GM12878 (cell line): Measurements from ENCODE around the gene RBM44. TPM values are rescaled to one million over a fixed set of nuclear protein-coding genes. Genes with fewer than 3 reads are reported as not detected.

Experiments used
- ATAC-seq: fragments of 200-7000 bp; cut with Tn5 transposase; 3 replicates; pipeline ENCODE4 v1.9.1; 2020; ENCODE audit warnings: mild to moderate bottlenecking, moderate library complexity
- Bru-seq: library from RNA; stranded (reverse); fragments of 400-500 nt; gene quantifications from one replicate; lab custom pipeline; 2021; lab: Mats Ljungman, UMichigan
- BruChase-seq, 2 experiments: library from RNA; stranded (reverse); fragments of 400-500 nt; gene quantifications; one replicate each; lab custom pipeline; 2021; lab: Mats Ljungman, UMichigan
- BruUV-seq: library from RNA; stranded (reverse); fragments of 400-500 nt; replicated peaks from 2 replicates; lab custom pipeline; 2021; lab: Mats Ljungman, UMichigan
- CTCF ChIA-PET: fragments of 300-600 bp; sonication (Branson Sonifier 250); formaldehyde crosslinking; extraction: SDS; loops from one replicate; lab custom pipeline; 2021; ENCODE audit warnings: inconsistent platforms; lab: Yijun Ruan, JAX
- POLR2A ChIA-PET: fragments of 350-600 bp; formaldehyde crosslinking; extraction: SDS; loops from one replicate; lab custom pipeline; 2021; ENCODE audit warnings: inconsistent platforms; lab: Charles Lee
- RAD21 ChIA-PET: fragments of 300-600 bp; sonication (Branson Sonifier 250); formaldehyde crosslinking; loops from one replicate; lab custom pipeline; 2023; ENCODE audit warnings: antibody characterized with exemption; ENCODE audit not compliant: unreplicated experiment; lab: Charles Lee
- SMC1A ChIA-PET: fragments of 300-600 bp; sonication (Branson Sonifier 250); formaldehyde crosslinking; loops from one replicate; lab custom pipeline; 2023; ENCODE audit not compliant: unreplicated experiment, uncharacterized antibody; lab: Charles Lee
- DNase-seq: peaks from one replicate; pipeline ENCODE4 v3.0.0-alpha.2; 2011; ENCODE audit warnings: low read depth, low spot score
- FAIRE-seq: peaks from 3 replicates; lab custom pipeline; 2011; peaks lifted over from hg19 to GRCh38; lab: Jason Lieb, UNC
- H2AFZ ChIP-seq: 2 replicates; pipeline ENCODE4 v1.6.0; 2011; ENCODE audit warnings: low read depth, low read length, control low read depth; ENCODE audit not compliant: control insufficient read depth
- H3K27ac ChIP-seq: 2 replicates; pipeline ENCODE4 v1.5.1; 2011; ENCODE audit warnings: control low read depth; ENCODE audit not compliant: control insufficient read depth, insufficient read depth
- H3K27me3 ChIP-seq, 2 experiments: replicated peaks in 1 of 2; 2 replicates each; pipeline versions ENCODE4 v1.6.0 to v1.6.1; 2011; ENCODE audit warnings: low read length in 1 of 2; ENCODE audit not compliant: control insufficient read depth in 2 of 2, insufficient read depth in 2 of 2
- H3K36me3 ChIP-seq, 2 experiments: 2 replicates each; pipeline ENCODE4 v1.5.1; 2011; ENCODE audit warnings: low read length in 1 of 2; ENCODE audit not compliant: control insufficient read depth in 2 of 2, insufficient read depth in 2 of 2
- H3K4me1 ChIP-seq: 2 replicates; pipeline ENCODE4 v1.6.1; 2011; ENCODE audit warnings: mild to moderate bottlenecking, low read length, moderate library complexity, mixed read lengths; ENCODE audit not compliant: control insufficient read depth, insufficient read depth
- H3K4me2 ChIP-seq: 2 replicates; pipeline ENCODE4 v1.6.0; 2011; ENCODE audit warnings: control low read depth; ENCODE audit not compliant: control insufficient read depth, insufficient read depth
- H3K4me3 ChIP-seq: fragments of 200-600 bp; sonication (generic); 2 replicates; pipeline ENCODE4 v1.5.1; 2016
- H3K79me2 ChIP-seq: 2 replicates; pipeline ENCODE4 v1.6.0; 2011; ENCODE audit warnings: low read length; ENCODE audit not compliant: control insufficient read depth, insufficient read depth
- H3K9ac ChIP-seq: 2 replicates; pipeline ENCODE4 v1.8.0; 2011; ENCODE audit warnings: low read length, control low read depth, mixed read lengths; ENCODE audit not compliant: control insufficient read depth, insufficient read depth
- H3K9me3 ChIP-seq: replicated peaks from 3 replicates; pipeline ENCODE4 v1.5.1; 2011; ENCODE audit warnings: mild to moderate bottlenecking, low read length; ENCODE audit not compliant: control insufficient read depth, insufficient read depth
- H4K20me1 ChIP-seq: 2 replicates; pipeline ENCODE4 v1.6.0; 2011; ENCODE audit not compliant: control insufficient read depth, insufficient read depth
- BMI1 ChIP-seq: fragments of 450-650 bp; IDR thresholded peaks from 2 replicates; pipeline ENCODE4 v1.6.1; 2016; ENCODE audit warnings: mild to moderate bottlenecking, moderate library complexity, borderline replicate concordance
- CEBPB ChIP-seq, 2 experiments: fragments of 150-350 bp in 1 of 2; IDR thresholded peaks; 2 replicates each; pipeline ENCODE4 v1.6.1; 2012 to 2014; ENCODE audit warnings: low read depth in 2 of 2, low read length in 2 of 2, borderline replicate concordance in 1 of 2, inconsistent platforms in 1 of 2
- MEF2B ChIP-seq: fragments of 450-650 bp; IDR thresholded peaks from 2 replicates; pipeline ENCODE4 v1.6.1; 2018; ENCODE audit warnings: mild to moderate bottlenecking, moderate library complexity; ENCODE audit not compliant: partially characterized antibody, poor library complexity, severe bottlenecking
- RB1 ChIP-seq: fragments of 450-650 bp; formaldehyde crosslinking; IDR thresholded peaks from 2 replicates; pipeline ENCODE4 v1.6.1; 2017; ENCODE audit warnings: mild to moderate bottlenecking, borderline replicate concordance
- TARDBP ChIP-seq: IDR thresholded peaks from 2 replicates; pipeline ENCODE4 v1.6.1; 2016; ENCODE audit warnings: borderline replicate concordance
- ZNF24 ChIP-seq: fragments of 450-650 bp; IDR thresholded peaks from 2 replicates; pipeline ENCODE4 v1.6.1; 2017; ENCODE audit warnings: antibody characterized with exemption, mild to moderate bottlenecking
- WGBS: methylation state at CpG from one replicate; pipeline ENCODE4 v1.1.6; 2016; ENCODE audit warnings: low lambda C conversion rate; ENCODE audit not compliant: insufficient replicate concordance, insufficient coverage; ENCODE audit errors: missing lambda C conversion rate; 5-methylcytosine and 5-hydroxymethylcytosine counted together
- in situ Hi-C: fragments of 300-500 bp; cut with MboI; formaldehyde crosslinking; loops from 9 replicates; pipeline ENCODE4 v1.14.3; 2018; ENCODE audit warnings: mixed read lengths
- intact Hi-C: fragments of 100-400 bp; cut with micrococcal nuclease; formaldehyde crosslinking; loops from one replicate; pipeline ENCODE4 v1.14.2; 2022; ENCODE audit not compliant: unreplicated experiment
- long read RNA-seq, 2 experiments: library from polyadenylated mRNA; unstranded; transcript quantifications; one replicate each; pipeline ENCODE4 v2.0.0, GENCODE V29; 2019 to 2020
- polyA minus RNA-seq, 3 experiments: library from RNA; depleted of rRNA, polyadenylated mRNA; stranded (reverse); fragments of >200 nt; gene quantifications; 2 replicates each; pipeline ENCODE4 v1.2.3, GENCODE V29; 2011
- polyA plus RNA-seq, 11 experiments: library from polyadenylated mRNA; depleted of rRNA in 4 of 11; unstranded in 6 of 11; stranded (reverse) in 5 of 11; fragments of >200 nt; fragmentation: Nextera tagmentation in 4 of 11; fragmentation: Illumina TruSeq in 1 of 11; extraction: Ambion mirVana in 4 of 11; extraction: Trizol in 1 of 11; gene quantifications; 1 replicate in 1 of 11; 2 replicates in 10 of 11; pipeline versions ENCODE4 v1.2.1 to v1.2.3, GENCODE V29; 2011 to 2016; ENCODE audit warnings: inconsistent platforms in 2 of 11, missing spikeins in 2 of 11, low read depth in 1 of 11
- total RNA-seq, 4 experiments: library from RNA; depleted of rRNA in 3 of 4; stranded (reverse); fragments of >200 nt in 3 of 4; fragmentation: Illumina TruSeq in 1 of 4; extraction: Trizol in 1 of 4; gene quantifications; 2 replicates each; pipeline versions ENCODE4 v1.2.1 to v1.2.3, GENCODE V29; 2013 to 2021

Gene RBM44, protein sequence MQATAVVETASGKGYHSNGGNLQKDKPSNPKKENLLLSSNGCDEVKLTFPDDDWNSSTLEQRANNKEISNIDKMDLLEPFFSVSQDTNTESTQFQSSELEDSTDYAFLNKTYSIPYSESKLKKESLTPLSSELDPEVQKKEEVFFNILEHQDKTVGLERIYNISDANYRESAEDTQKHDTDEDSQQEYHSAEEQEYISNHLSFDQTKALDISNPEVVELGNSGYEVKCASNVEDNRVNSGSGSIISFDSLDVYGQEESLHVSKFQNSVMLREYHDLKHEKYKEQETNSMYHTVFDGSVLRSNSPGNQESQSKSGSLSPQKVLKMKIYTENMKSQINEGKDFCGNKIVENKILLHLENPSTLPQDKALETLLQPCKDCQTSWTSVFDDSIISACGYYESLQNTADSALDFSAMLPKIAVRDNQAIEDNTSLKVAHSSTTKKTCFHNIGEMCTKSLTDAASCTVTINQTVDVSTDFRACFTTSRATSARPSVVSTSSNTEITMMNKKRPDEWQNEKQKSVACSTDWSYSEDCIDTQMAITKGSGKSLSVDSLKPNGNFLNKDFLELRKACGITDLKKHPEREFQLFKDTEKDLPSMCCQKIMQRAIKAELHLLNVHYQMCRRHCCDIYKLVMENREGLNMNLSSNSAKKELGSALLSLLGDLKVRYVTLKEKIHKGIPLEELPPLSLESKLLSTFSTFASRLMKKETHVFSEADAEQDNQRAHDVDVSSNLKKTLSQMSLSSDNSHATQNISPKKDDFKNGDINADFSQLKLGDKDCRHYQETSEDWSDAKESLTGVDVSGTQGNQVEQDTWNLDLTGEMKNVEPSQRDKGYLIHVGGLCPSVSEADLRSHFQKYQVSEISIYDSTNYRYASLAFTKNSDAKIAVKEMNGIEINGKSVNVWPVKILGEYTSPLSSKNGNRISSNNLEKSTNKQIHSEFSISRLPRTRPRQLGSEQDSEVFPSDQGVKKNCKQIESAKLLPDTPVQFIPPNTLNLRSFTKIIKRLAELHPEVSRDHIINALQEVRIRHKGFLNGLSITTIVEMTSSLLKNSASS
- total RNA-seq (2013; cell fraction: nucleolus; rRNA removed): 8.0 and 9.1 TPM in 2 replicates
- 0.62 and 0.98 TPM in 2 replicates for total RNA-seq (2014; rRNA removed)
- total RNA-seq (2014; rRNA removed; fragmentation: Illumina TruSeq; extraction: Trizol): 1.1 and 1.5 TPM in 2 replicates
- 0.56 and 0.98 TPM in 2 replicates for total RNA-seq (2021)
- 6.7 TPM for polyA plus RNA-seq (2011; ENCODE audit: low read depth)
- 1.1 and 2.1 TPM in 2 replicates for polyA plus RNA-seq (2011; rRNA removed)
- 0.16 and 0.18 TPM in 2 replicates for polyA plus RNA-seq (2011; cell fraction: cytosol; rRNA removed)
- 1.8 and 2.4 TPM in 2 replicates for polyA plus RNA-seq (2011; cell fraction: nucleus; rRNA removed)
- polyA plus RNA-seq (2012): 0.68 and 0.87 TPM in 2 replicates
- polyA plus RNA-seq (2014; fragmentation: Illumina TruSeq; extraction: Trizol): 0.87 and 1.3 TPM in 2 replicates
- polyA plus RNA-seq (2014; fragmentation: Nextera tagmentation; extraction: Ambion mirVana): under 1 TPM; 0.14 to 0.20 TPM
- 0.55 and 1.4 TPM in 2 replicates for polyA plus RNA-seq (2014; rRNA removed)
- under 1 TPM in 1 of 2 experiments, not detected in 1; 0.24 TPM for polyA plus RNA-seq (2016; fragmentation: Nextera tagmentation; extraction: Ambion mirVana)
- polyA minus RNA-seq (2011; rRNA and poly(A)+ RNA removed): 0.93 and 1.5 TPM in 2 replicates
- 0.27 and 2.0 TPM in 2 replicates for polyA minus RNA-seq (2011; cell fraction: cytosol; rRNA and poly(A)+ RNA removed)
- polyA minus RNA-seq (2011; cell fraction: nucleus; rRNA and poly(A)+ RNA removed): 1.5 and 3.1 TPM in 2 replicates
- percentile 59 among the genes with signal in this experiment for Bru-seq, nascent RNA
- BruChase-seq, experiment 1, labeled RNA remaining after a 6-hour chase: percentile 63 among the genes with signal in this experiment
- BruChase-seq, experiment 2, labeled RNA remaining after a 2-hour chase: percentile 65 among the genes with signal in this experiment
- long read RNA-seq, experiment 1: 0 reads
- long read RNA-seq, experiment 2, partial matches to known transcripts: 0 of 1 reads
- long read RNA-seq, experiment 2, other reads (novel, unspliced or antisense): 1 of 1 reads

DNA sequence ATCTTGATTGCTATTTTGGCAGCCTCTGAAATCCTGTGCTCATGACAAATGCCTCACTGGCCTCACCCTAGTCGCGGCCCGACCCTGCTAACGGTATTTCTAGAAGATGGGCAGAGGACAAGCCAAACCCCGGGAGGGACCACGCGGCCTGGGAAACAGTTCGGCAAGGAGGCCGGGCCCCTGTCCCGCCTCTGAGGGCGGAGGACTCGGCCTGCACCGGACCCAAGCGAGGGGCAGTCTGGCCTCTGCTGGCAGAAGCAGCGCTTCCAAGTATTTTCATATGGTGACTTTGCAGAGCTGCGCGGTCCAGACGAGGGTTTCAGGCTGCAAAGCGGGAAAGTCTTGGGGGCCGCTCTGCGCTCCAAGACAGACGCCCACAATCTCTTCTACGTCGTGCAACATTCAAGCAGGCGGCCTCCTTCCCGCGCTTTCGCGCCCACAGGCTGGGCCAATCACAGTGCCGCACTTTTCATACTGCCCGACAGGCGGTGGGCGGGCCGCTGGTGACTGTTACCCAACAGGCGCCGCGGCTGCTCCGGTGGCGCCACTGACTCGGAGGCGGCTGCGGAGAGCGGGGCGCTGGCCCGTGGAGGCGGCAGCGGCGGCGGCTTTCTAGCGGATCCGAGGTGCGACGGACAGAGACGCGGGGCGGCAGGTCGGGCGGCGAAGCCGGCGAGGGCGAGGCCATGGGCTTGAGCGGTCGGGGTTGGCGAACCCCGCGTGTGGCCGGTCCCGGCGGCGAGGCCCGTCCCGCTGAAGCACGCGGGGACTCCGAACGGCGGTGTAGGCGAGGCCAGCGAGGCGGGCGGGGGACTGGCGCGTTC lies at the start of gene RBM44:
Gene RBM44, plus strand, starts transcription at position 544 of the 824 bp plus-strand sequence. CDS start 14,831 bp downstream, outside the sequence.
- ChIA-PET POLR2A (no interaction called here), SMC1A (no interaction called here), CTCF (no interaction called here), RAD21 (no interaction called here)
- FAIRE-seq (no peak), ATAC-seq (no peak), DNase-seq (no peak)
- Histone ChIP-seq H3K79me2 (no peaks in the 10 kb centered on the region), H4K20me1 (no peaks in the 10 kb centered on the region), H2AFZ (no peak within 1 kb of the TSS), H3K27ac (no peak within 1 kb of the TSS), H3K36me3 (no peaks in the 10 kb centered on the region), H3K4me1 (no peaks in the 10 kb centered on the region), H3K4me2 (no peak within 1 kb of the TSS), H3K27me3 (no peaks in the 10 kb centered on the region), H3K9me3 (no peaks in the 10 kb centered on the region; the same call in 2 of the 3 replicates), H3K9ac (no peak within 1 kb of the TSS), H3K4me3 (no peak within 1 kb of the TSS)
- in situ Hi-C loops (no loop called here), intact Hi-C loops (no loop called here)
- 96% methylated on average over 39 of the region's 84 CpGs for WGBS
- BruUV-seq: no TSS peak
- no peak for TF ChIP-seq BMI1
- TF ChIP-seq RB1: no peak
- no peak for TF ChIP-seq MEF2B
- no peak for TF ChIP-seq TARDBP
- no peak for TF ChIP-seq CEBPB (IDR thresholded peaks at IDR 0.05; ENCODE audit: borderline replicate concordance in 1 of 2, low read depth in 2 of 2, low read length in 2 of 2)
- no peak for TF ChIP-seq ZNF24
